GM12891 (cell line): Measurements from ENCODE around the gene SNRPA1.

Experiments used
- DNase-seq: peaks from one replicate; pipeline ENCODE4 v3.0.0; 2011; ENCODE audit warnings: low spot score; ENCODE audit not compliant: insufficient read length
- FAIRE-seq: peaks from 2 replicates; lab custom pipeline; 2011; peaks lifted over from hg19 to GRCh38; lab: Jason Lieb, UNC
- PAX5 ChIP-seq: IDR thresholded peaks from 2 replicates; pipeline ENCODE4 v1.6.1; 2011; ENCODE audit warnings: low read length, moderate library complexity, mild to moderate bottlenecking; ENCODE audit not compliant: insufficient read depth, severe bottlenecking
- POLR2A ChIP-seq: IDR thresholded peaks from 2 replicates; pipeline ENCODE4 v1.6.1; 2011; ENCODE audit warnings: low read depth, low read length, control low read depth
- POLR2AphosphoS5 ChIP-seq: IDR thresholded peaks from 2 replicates; pipeline ENCODE4 v1.6.1; 2011; ENCODE audit warnings: low read depth, low read length, control low read depth
- POU2F2 ChIP-seq: IDR thresholded peaks from 2 replicates; pipeline ENCODE4 v1.6.1; 2011; ENCODE audit warnings: low read depth, mild to moderate bottlenecking, control low read depth, low read length, moderate library complexity
- SPI1 ChIP-seq: IDR thresholded peaks from 2 replicates; pipeline ENCODE4 v1.6.1; 2011; ENCODE audit warnings: low read depth, low read length, control low read depth
- TAF1 ChIP-seq: IDR thresholded peaks from 2 replicates; pipeline ENCODE4 v1.6.1; 2011; ENCODE audit warnings: low read depth, low read length, control low read depth

SNRPA1 gene

DNA sequence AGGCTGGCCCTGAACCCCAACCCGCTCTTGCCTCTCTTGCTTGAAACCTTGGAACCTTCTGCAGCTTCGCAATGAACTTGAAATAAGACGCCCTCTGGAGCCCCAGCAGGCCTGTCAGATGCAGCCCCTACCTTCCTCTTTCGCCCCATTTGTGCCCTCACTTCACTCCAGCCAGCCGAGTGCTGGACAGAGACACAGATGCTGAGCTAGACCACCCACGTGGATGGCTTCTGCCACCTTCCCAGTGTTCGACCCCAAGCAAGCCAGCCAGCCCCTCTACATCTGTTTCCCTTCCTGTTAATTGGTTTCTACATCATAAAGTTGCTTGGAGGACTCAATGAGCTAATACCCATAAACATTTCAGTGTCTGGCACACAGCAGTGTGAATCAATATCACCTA, 23.8 kb upstream of the SNRPA1 start:
- TF ChIP-seq PAX5 (no peak), TAF1 (no peak), POLR2AphosphoS5 (no peak), SPI1 (no peak), POLR2A (no peak), POU2F2 (no peak)
- FAIRE-seq: no peak
- DNase-seq: no peak

DNA sequence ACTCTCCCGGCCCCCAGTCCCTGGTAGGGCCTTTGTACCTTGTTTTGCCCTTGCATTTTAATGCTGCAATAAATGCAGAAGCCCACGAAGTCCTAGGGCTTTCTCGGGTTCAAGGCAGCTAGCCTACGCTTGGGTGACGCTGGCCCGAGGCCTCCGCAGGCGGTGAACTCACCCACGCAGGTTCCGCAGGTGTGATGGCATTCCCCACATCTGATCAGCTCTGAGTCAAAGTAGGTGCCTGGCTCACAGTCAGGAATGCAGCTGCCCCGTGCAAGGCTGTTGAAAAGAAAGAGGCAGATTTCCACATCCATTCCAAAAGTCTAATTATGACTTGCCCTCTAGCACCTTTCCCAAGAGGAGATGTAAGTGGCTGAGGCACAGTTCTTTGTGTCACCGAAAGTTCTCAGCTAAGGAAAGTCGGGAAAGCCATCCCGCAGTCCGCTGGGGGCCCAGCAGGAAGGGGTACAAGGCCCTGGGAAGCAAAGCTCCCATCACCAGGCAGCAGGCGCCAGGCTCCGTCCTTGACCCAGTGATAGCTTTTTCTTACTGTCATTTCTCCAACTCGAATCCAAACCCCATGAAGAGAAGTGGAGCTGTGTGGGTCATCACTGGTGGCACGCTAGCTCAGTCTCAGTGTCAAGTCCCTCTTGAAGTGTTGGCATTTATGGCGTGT, 23.2 kb upstream of the SNRPA1 start:
- no peak for TF ChIP-seq POLR2A
- no peak for TF ChIP-seq TAF1
- TF ChIP-seq POU2F2: no peak
- TF ChIP-seq POLR2AphosphoS5: no peak
- TF ChIP-seq SPI1: no peak
- TF ChIP-seq PAX5: no peak
- FAIRE-seq (no peak), DNase-seq (no peak)

DNA sequence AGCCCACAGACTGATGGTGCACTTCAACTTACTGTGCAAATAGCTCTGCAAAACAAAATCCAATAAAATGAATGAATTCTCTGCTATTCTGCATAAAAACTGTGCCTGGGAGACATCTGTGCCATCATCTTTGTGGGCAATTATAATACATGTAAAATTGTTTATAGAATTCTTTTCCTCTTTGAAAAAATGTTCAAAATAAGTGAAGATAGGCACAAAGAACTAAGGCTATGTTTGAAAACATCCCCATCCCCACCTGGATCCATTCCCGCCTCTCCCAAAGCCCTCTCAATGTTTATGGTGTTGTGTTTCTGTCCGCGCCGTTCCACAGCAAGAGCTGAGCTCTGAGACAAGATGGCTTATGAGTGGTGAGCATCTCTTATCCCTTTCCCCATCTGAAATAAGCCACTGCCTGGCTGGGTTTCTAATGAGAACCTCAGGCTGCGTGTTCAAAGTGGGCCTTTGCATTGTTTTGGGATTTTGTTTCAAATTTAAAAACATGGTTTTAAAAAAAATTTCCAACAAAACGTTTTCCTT, 22.4 kb upstream of the SNRPA1 start:
- no peak for FAIRE-seq
- TF ChIP-seq PAX5 (no peak), POLR2AphosphoS5 (no peak)
- DNase-seq: no peak

DNA sequence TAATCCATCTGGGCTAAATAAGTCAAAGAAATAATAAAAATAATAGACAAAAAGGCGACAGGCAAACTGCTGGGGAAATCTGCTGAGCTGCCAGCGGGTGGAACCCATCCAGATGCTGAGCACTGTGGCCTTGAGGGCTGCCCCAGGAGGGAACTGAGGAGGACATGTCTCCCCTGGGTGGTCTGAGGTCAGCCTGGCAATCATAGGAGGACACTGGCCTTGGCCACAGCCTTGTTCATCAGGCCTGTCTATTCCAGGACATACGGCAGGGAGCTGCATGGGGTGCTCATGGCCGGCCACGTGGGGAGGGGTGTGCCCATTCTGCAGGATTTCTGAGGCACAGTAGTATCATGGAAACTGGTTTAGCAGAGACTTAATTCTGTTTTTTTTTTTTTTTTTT, 21.5 kb upstream of the SNRPA1 start:
- no peak for FAIRE-seq
- TF ChIP-seq POU2F2: no peak
- TF ChIP-seq TAF1: no peak
- TF ChIP-seq POLR2A: no peak
- no peak for TF ChIP-seq PAX5
- no peak for TF ChIP-seq POLR2AphosphoS5
- no peak for TF ChIP-seq SPI1
- DNase-seq: no peak

DNA sequence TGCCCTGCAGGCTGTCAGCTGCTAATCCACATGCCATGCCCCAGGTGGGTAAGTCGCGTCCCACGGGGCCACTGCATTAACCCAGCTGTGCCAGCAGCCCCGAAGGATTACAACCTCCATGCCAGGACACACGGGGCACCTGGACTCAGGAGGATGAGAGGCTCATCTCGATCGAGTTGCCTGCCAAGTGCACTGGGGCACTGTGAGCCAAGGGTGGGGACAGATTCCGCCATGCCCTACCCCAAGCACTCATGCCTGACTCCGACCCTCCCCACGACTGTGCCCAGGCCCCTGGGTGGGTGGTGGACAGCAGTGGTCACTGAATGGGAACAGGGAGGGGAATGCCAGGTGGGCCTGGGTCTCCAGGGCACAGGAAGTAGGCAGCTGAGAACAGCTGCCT, 20.7 kb upstream of the SNRPA1 start:
- FAIRE-seq (no peak), DNase-seq (no peak)
- TF ChIP-seq PAX5: no peak
- no peak for TF ChIP-seq POU2F2
- TF ChIP-seq POLR2AphosphoS5: no peak
- no peak for TF ChIP-seq POLR2A
- no peak for TF ChIP-seq SPI1
- TF ChIP-seq TAF1: no peak

DNA sequence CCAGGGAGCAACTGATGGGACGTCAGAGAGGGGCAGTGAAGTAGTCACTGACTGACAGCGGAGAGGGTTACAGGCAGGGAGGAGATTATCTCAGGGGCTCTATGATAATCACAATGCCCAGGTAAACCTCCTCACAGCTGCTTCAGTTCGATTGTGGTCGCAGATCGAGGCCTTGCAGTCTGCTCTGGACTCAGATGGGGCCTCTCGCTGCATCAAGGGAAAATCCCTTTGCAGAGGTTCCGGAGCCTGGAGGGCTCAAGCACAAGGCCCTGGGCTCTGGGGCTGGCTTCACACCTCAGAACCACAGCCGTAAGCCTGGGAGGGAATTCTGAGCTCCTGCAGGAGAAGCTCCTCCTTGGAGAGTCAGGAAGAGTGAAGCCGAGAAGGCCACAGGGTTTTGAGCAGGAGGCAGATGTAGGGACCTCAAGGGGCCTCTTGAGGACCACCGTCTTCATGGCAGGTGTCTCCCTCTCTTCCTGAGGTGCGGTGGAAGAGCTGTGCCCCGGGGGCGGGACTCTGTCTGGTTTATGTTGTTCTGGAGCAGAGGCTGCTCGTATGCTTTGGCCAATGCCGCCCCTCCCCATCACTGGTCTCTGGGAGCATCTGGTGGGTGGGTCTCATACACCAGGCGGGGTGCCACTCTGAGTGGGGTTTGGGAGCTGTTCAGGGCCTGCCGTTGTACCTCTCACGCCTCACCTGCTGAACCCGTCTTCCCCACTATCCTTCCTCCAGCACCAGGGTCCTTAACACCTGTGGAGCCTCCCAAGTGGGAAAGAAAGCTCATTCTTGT, 19.5 kb upstream of the SNRPA1 start:
- no peak for TF ChIP-seq SPI1
- no peak for TF ChIP-seq POLR2AphosphoS5
- no peak for TF ChIP-seq POLR2A
- TF ChIP-seq POU2F2: no peak
- TF ChIP-seq PAX5: no peak
- no peak for TF ChIP-seq TAF1
- DNase-seq (no peak), FAIRE-seq (no peak)

DNA sequence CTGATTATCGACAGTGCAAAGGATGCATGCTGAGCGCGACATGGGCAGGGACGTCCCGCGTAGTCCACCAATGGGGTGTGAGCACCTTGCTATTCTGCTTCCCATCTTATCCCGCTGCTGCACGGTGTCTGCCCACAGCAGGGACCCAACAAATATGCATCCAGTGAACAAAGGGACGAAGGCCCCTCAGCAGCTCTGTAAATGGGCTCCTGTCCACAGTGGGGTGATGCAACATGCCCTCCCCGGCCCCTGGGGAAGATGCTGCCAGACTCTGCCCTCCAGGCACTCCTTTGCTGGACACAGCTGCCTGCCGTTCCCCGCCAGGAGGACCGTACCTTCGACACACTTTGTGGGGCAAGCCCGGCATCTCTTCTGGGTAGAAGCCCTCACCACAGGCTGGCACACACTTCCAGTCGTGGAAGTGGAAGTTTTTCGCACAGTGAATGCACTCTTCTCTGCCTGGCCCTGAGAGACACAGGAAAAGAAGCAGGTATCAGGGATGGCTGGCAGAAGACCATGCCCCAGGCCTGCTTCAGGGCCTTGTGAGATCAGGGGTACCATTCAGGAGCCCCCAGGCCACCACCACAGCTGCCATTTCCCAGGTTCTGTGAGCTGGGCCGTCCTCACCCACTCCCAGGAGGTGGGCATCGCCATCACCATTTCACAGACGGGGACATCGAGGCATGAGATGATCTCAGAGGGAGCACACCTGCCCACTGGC, 18.2 kb upstream of the SNRPA1 start:
- no peak for TF ChIP-seq POLR2AphosphoS5
- no peak for TF ChIP-seq SPI1
- TF ChIP-seq PAX5: no peak
- no peak for TF ChIP-seq TAF1
- TF ChIP-seq POU2F2: no peak
- no peak for TF ChIP-seq POLR2A
- FAIRE-seq: no peak
- no peak for DNase-seq

DNA sequence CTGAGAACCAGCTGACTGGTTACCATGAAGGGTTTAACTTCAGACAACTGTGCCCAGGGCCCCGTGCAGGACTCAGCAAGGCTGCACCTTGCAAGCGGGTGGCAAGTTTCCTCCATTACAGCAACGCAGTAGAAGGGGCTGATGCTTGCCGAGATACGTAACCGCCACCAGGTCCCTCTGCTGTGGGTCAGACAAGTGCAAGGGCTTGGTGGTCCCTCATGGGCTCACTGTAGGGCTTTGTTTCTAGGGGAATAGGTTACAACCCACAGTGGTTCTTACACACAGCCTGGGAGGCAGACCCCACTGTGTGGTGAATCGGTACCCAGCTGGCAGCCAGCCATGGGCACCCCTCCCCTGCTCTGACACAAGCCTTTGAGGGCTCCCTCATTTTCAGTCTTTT, 15.5 kb upstream of the SNRPA1 start:
- FAIRE-seq (no peak), DNase-seq (no peak)
- TF ChIP-seq PAX5 (no peak), POU2F2 (no peak), SPI1 (no peak), POLR2AphosphoS5 (no peak), TAF1 (no peak), POLR2A (no peak)

DNA sequence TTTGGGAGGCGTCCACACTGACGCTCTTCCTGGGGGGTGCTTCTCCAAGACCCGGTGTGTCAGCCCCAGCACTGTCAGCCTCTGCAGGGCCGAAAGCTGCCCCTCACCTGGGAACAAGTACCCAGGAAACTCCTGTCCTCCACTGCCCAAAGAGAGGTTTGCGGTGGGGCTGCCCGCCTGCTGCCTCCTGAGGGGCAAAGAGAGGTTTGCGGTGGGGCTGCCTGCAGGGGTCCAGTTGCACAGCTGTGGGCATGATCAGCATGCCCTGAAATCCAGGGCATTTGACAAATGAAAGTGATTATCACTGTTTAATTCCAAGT, 15.1 kb upstream of the SNRPA1 start:
- no peak for DNase-seq
- TF ChIP-seq PAX5 (no peak), POU2F2 (no peak), POLR2A (no peak), SPI1 (no peak), TAF1 (no peak)
- no peak for FAIRE-seq

DNA sequence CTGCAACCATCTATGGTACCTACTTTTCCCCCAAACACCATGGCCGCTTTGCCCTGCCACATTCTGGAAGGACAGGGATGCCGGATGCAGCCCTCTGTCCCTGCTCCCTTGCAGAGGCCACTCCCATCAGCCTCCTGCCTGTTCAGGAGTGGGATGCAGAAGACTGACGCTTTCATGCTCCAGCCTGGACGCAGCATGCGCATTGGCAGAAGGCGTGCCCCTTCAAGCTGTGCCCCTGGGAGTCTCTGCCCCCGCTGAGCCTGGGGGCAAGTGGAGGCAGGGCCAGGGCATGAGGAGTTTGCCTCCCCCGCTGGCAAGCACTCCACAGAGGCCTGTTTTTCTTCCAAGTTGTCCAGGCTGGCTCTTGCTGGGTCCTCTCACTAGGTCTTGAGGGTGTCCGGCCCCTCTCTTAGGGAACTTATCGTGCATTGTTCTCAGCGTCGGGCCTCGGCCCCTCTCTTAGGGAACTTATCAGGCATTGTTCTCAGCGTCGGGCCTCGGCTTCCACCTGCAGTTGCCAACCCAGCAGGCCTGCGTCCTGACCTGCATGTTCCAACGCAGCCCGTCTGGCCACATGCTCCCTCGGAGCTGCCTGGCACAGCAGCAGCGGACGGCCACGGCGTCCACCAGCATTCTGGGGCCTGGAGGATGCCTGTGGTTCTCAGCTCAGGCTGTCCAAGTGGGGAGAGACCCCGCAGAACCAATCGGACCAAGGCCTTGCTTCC, 14.6 kb upstream of the SNRPA1 start:
- TF ChIP-seq TAF1 (no peak), POLR2A (no peak), SPI1 (no peak), POLR2AphosphoS5 (no peak), POU2F2 (no peak), PAX5 (no peak)
- FAIRE-seq (no peak), DNase-seq (no peak)
